NCI-H187 treated with DMSO at 0.1 percent for 48 hours (cell line): ENCODE measurements around the gene BCAN.
A peak's percentile ranks its signal among the peaks of the same experiment; 100 is the strongest.

Experiments used
- DNase-seq: peaks from one replicate; lab custom pipeline; 2025; lab: John Stamatoyannopoulos, UW

BCAN gene

GRCh38 chr1:156662005-156662799, 20.3 kb downstream of the BCAN start:
- no peak for DNase-seq

GRCh38 chr1:156662800-156663055, 20.8 kb downstream of the BCAN start:
- no peak for DNase-seq

GRCh38 chr1:156663178-156663577, 21.3 kb downstream of the BCAN start:
- DNase-seq = no peak

- no peak for DNase-seq
These were observed 22.3 kb downstream of the BCAN start for GRCh38 chr1:156664046-156664766.

- DNase-seq = peak; percentile 31
These were observed 23.0 kb downstream of the BCAN start for GRCh38 chr1:156664767-156665411.

- DNase-seq = no peak
These were observed 23.6 kb downstream of the BCAN start for GRCh38 chr1:156665539-156665938.

GRCh38 chr1:156666862-156667609, 25.1 kb downstream of the BCAN start:
- DNase-seq = no peak

- no peak for DNase-seq
These were observed 25.7 kb downstream of the BCAN start for GRCh38 chr1:156667610-156667967.

- no peak for DNase-seq
These were observed 26.2 kb downstream of the BCAN start for GRCh38 chr1:156667968-156668709.

- no peak for DNase-seq
These were observed 27.1 kb downstream of the BCAN start for GRCh38 chr1:156668801-156669637.

GRCh38 chr1:156669794-156670193, 27.9 kb downstream of the BCAN start:
- no peak for DNase-seq

- no peak for DNase-seq
These were observed 28.4 kb downstream of the BCAN start for GRCh38 chr1:156670359-156670758.

- DNase-seq = no peak
These were observed 28.9 kb downstream of the BCAN start for GRCh38 chr1:156670791-156671190.

GRCh38 chr1:156671804-156672203, 29.9 kb downstream of the BCAN start:
- no peak for DNase-seq

- DNase-seq = no peak
These were observed 31.6 kb downstream of the BCAN start for GRCh38 chr1:156673387-156674121.

- no peak for DNase-seq
These were observed 33.5 kb downstream of the BCAN start for GRCh38 chr1:156675210-156676113.

- DNase-seq = no peak
These were observed 34.4 kb downstream of the BCAN start for GRCh38 chr1:156676114-156676819.

- DNase-seq = no peak
These were observed 35.1 kb downstream of the BCAN start, which contains the start of gene NES for GRCh38 chr1:156676820-156677615. Gene NES (minus strand): TSS chr1:156677407. CDS start chr1:156677264, 143 bp downstream.
